Tibial nerve (tissue), 4 donors: ENCODE measurements around the gene NUDT22. TPM values are rescaled to one million over a fixed set of nuclear protein-coding genes. Genes with fewer than 3 reads are reported as not detected.

Experiments
- DNase-seq, 2 donors: peaks; one replicate each; pipeline ENCODE4 v3.0.0-alpha.2; 2019; ENCODE audit warnings: low spot score in 2 of 2
- H3K27ac ChIP-seq, 4 donors: fragments of 200-600 bp; sonication (generic) in 3 of 4; one replicate each; pipeline ENCODE4 v1.5.1; 2017 to 2019; ENCODE audit warnings: mild to moderate bottlenecking in 1 of 4
- H3K27me3 ChIP-seq, 2 donors: fragments of 200-600 bp; sonication (generic) in 1 of 2; one replicate each; pipeline versions ENCODE4 v1.5.1 to v1.6.0; 2017 to 2019
- H3K36me3 ChIP-seq, 3 donors: fragments of 200-600 bp; sonication (generic); one replicate each; pipeline ENCODE4 v1.5.1; 2018 to 2019
- H3K4me1 ChIP-seq, 4 donors: fragments of 200-600 bp; sonication (generic) in 3 of 4; one replicate each; pipeline ENCODE4 v1.5.1; 2017 to 2019
- H3K4me3 ChIP-seq, 4 donors: fragments of 200-600 bp; sonication (generic) in 3 of 4; one replicate each; pipeline ENCODE4 v1.5.1; 2017 to 2019; ENCODE audit warnings: mild to moderate bottlenecking in 1 of 4, moderate library complexity in 1 of 4
- H3K9me3 ChIP-seq, 4 donors: fragments of 200-600 bp; sonication (generic) in 3 of 4; one replicate each; pipeline ENCODE4 v1.5.1; 2017 to 2019
- CTCF ChIP-seq, 5 experiments: fragments of 200-600 bp in 3 of 5; fragments of 450-650 bp in 2 of 5; sonication (generic) in 3 of 5; IDR thresholded peaks; one replicate each; pipeline ENCODE4 v1.5.1; 2016 to 2019; ENCODE audit warnings: antibody characterized with exemption in 5 of 5, mild to moderate bottlenecking in 3 of 5, moderate library complexity in 2 of 5
- EP300 ChIP-seq, 2 donors: sonication (generic); formaldehyde crosslinking; IDR thresholded peaks; one replicate each; pipeline ENCODE4 v1.6.1; 2017; ENCODE audit warnings: antibody characterized with exemption in 2 of 2, mild to moderate bottlenecking in 1 of 2
- POLR2A ChIP-seq, 2 donors: fragments of 450-650 bp; IDR thresholded peaks; one replicate each; pipeline ENCODE4 v1.6.1; 2017; ENCODE audit warnings: antibody characterized with exemption in 2 of 2, mild to moderate bottlenecking in 2 of 2, moderate library complexity in 2 of 2
- WGBS, 2 donors: methylation state at CpG; one replicate each; pipeline ENCODE4 v1.1.5; 2018; 5-methylcytosine and 5-hydroxymethylcytosine counted together
- total RNA-seq, 4 donors: library from RNA; depleted of rRNA; stranded (reverse); fragments of >200 nt; gene quantifications; one replicate each; pipeline ENCODE4 v1.1.0, GENCODE V29; 2016

NUDT22 gene
- total RNA-seq, 4 donors from 2014 or later = 33.0 to 83.7 (median 60.2) TPM

GRCh38 chr11:64258946-64259532 is 33.0 kb downstream of the NUDT22 start:
- no peak for DNase-seq
- H3K36me3 ChIP-seq = peaks cover 0 to 95% (median 6%) of the 10 kb centered on the region in 3 donors
- H3K4me3 ChIP-seq = no peak overlapping the region
- no peak overlapping the region for H3K27ac ChIP-seq
- H3K4me1 ChIP-seq = peaks cover 0 to 2% (median 0%) of the 10 kb centered on the region in 4 donors
- TF ChIP-seq POLR2A (IDR thresholded peaks at IDR 0.05) (no peak), CTCF (IDR thresholded peaks at IDR 0.05) (no peak), EP300 (IDR thresholded peaks at IDR 0.05) (no peak)
- no peaks in the 10 kb centered on the region for H3K9me3 ChIP-seq
- WGBS, 2 donors = 88 to 90% methylated on average over 25 to 32 of the region's 32 CpGs
- no peaks in the 10 kb centered on the region for H3K27me3 ChIP-seq

GRCh38 chr11:64259533-64260067 is 33.5 kb downstream of the NUDT22 start:
- Histone ChIP-seq H3K27ac (no peak overlapping the region), H3K4me1 (no peaks in the 10 kb centered on the region), H3K27me3 (no peaks in the 10 kb centered on the region), H3K36me3 (peaks cover 0 to 98% (median 6%) of the 10 kb centered on the region in 3 donors), H3K4me3 (no peak overlapping the region), H3K9me3 (no peaks in the 10 kb centered on the region)
- 68 to 77% methylated on average over 4 of the region's 4 CpGs for WGBS, 2 donors
- no peak for TF ChIP-seq EP300 (IDR thresholded peaks at IDR 0.05)
- no peak for TF ChIP-seq POLR2A (IDR thresholded peaks at IDR 0.05)
- no peak for TF ChIP-seq CTCF (IDR thresholded peaks at IDR 0.05)
- no peak for DNase-seq

- Histone ChIP-seq H3K9me3 (no peaks in the 10 kb centered on the region), H3K4me1 (no peaks in the 10 kb centered on the region), H3K27ac (no peak overlapping the region), H3K4me3 (no peak overlapping the region), H3K27me3 (no peaks in the 10 kb centered on the region), H3K36me3 (peaks cover 0 to 98% (median 6%) of the 10 kb centered on the region in 3 donors)
- 89 to 95% methylated on average over 6 of the region's 6 CpGs for WGBS, 2 donors
- TF ChIP-seq CTCF (IDR thresholded peaks at IDR 0.05) (no peak), EP300 (IDR thresholded peaks at IDR 0.05) (no peak), POLR2A (IDR thresholded peaks at IDR 0.05) (no peak)
- DNase-seq = no peak
Observed at GRCh38 chr11:64260147-64260708, 34.2 kb downstream of the NUDT22 start.

- no peak overlapping the region for H3K4me3 ChIP-seq
- no peak overlapping the region for H3K27ac ChIP-seq
- no peak for TF ChIP-seq CTCF (IDR thresholded peaks at IDR 0.05)
- no peak for TF ChIP-seq POLR2A (IDR thresholded peaks at IDR 0.05)
- TF ChIP-seq EP300 (IDR thresholded peaks at IDR 0.05) = no peak
- no peaks in the 10 kb centered on the region for H3K4me1 ChIP-seq
- no peaks in the 10 kb centered on the region for H3K9me3 ChIP-seq
- H3K27me3 ChIP-seq = no peaks in the 10 kb centered on the region
- 90 to 92% methylated on average over 15 to 17 of the region's 18 CpGs for WGBS, 2 donors
- no peak for DNase-seq
- H3K36me3 ChIP-seq = peaks cover 0 to 98% (median 6%) of the 10 kb centered on the region in 3 donors
Observed at GRCh38 chr11:64261556-64262080, 35.5 kb downstream of the NUDT22 start.
